ENCODE measurements around the gene C2orf78. TPM values are rescaled to one million over a fixed set of nuclear protein-coding genes. Genes with fewer than 3 reads are reported as not detected.

C2orf78 gene
- total RNA-seq, 1 donor from 2014 or later, result not detected

GRCh38 chr2:73828818-73829570, 45.0 kb downstream of the C2orf78 start, which contains the start of gene STAMBP:
Gene STAMBP (plus strand): TSS chr2:73828961. CDS start chr2:73830857, 1,896 bp downstream.
- ATAC-seq, result peak; percentile 99

GRCh38 chr2:73830871-73831401, 47.0 kb downstream of the C2orf78 start:
- intact Hi-C loops (cut with DNase I), result no loop called here
- no peak for DNase-seq (ENCODE audit: low spot score)
- no peak for ATAC-seq

More at GRCh38 chr2:73828818-73829570, 45.0 kb downstream of the C2orf78 start, which contains the start of gene STAMBP:
- intact Hi-C loops (cut with DNase I), result no loop called here
- DNase-seq (ENCODE audit: low spot score), result peak; percentile 98

GRCh38 chr2:73832930-73833329, 48.9 kb downstream of the C2orf78 start:
- intact Hi-C loops (cut with DNase I), result no loop called here
- no peak for ATAC-seq
- DNase-seq (ENCODE audit: low spot score), result no peak

- ATAC-seq (no peak), DNase-seq (ENCODE audit: low spot score) (no peak)
- intact Hi-C loops (cut with DNase I), result no loop called here
These were observed 52.4 kb downstream of the C2orf78 start for GRCh38 chr2:73836141-73836943.

- ATAC-seq, result no peak
- DNase-seq (ENCODE audit: low spot score), result no peak
- intact Hi-C loops (cut with DNase I), result no loop called here
These were observed 54.0 kb downstream of the C2orf78 start for GRCh38 chr2:73837847-73838585.

- DNase-seq (ENCODE audit: low spot score), result no peak
- intact Hi-C loops (cut with DNase I), result no loop called here
These were observed 55.0 kb downstream of the C2orf78 start for GRCh38 chr2:73838889-73839534.

GRCh38 chr2:73839653-73840411, 55.8 kb downstream of the C2orf78 start:
- intact Hi-C loops (cut with DNase I), result no loop called here
- no peak for DNase-seq (ENCODE audit: low spot score)
- no peak for ATAC-seq

More at GRCh38 chr2:73838889-73839534, 55.0 kb downstream of the C2orf78 start:
- ATAC-seq, result no peak

GRCh38 chr2:73841912-73842738, 58.1 kb downstream of the C2orf78 start:
- intact Hi-C loops (cut with DNase I), result no loop called here
- DNase-seq (ENCODE audit: low spot score) (no peak), ATAC-seq (no peak)

- no peak for DNase-seq (ENCODE audit: low spot score)
- ATAC-seq, result no peak
- intact Hi-C loops (cut with DNase I), result no loop called here
These were observed 58.7 kb downstream of the C2orf78 start for GRCh38 chr2:73842739-73843019.

GRCh38 chr2:73844087-73844486, 60.1 kb downstream of the C2orf78 start:
- intact Hi-C loops (cut with DNase I), result no loop called here
- ATAC-seq (no peak), DNase-seq (ENCODE audit: low spot score) (no peak)

- no peak for ATAC-seq
- intact Hi-C loops (cut with DNase I), result no loop called here
- DNase-seq (ENCODE audit: low spot score), result no peak
These were observed 66.0 kb downstream of the C2orf78 start for GRCh38 chr2:73850009-73850408.

- intact Hi-C loops (cut with DNase I), result no loop called here
- ATAC-seq (no peak), DNase-seq (ENCODE audit: low spot score) (no peak)
These were observed 67.3 kb downstream of the C2orf78 start for GRCh38 chr2:73851274-73851673.

- intact Hi-C loops (cut with DNase I), result no loop called here
- ATAC-seq (no peak), DNase-seq (ENCODE audit: low spot score) (no peak)
These were observed 68.0 kb downstream of the C2orf78 start for GRCh38 chr2:73852020-73852419.

GRCh38 chr2:73855526-73855925, 71.5 kb downstream of the C2orf78 start:
- intact Hi-C loops (cut with DNase I), result no loop called here
- no peak for ATAC-seq
- no peak for DNase-seq (ENCODE audit: low spot score)

GRCh38 chr2:73856214-73856613, 72.2 kb downstream of the C2orf78 start:
- ATAC-seq, result no peak
- intact Hi-C loops (cut with DNase I), result no loop called here
- DNase-seq (ENCODE audit: low spot score), result no peak

- intact Hi-C loops (cut with DNase I), result no loop called here
- DNase-seq (ENCODE audit: low spot score) (no peak), ATAC-seq (no peak)
These were observed 76.0 kb downstream of the C2orf78 start for GRCh38 chr2:73859721-73860586.

GRCh38 chr2:73862987-73863386, 79.0 kb downstream of the C2orf78 start:
- intact Hi-C loops (cut with DNase I), result no loop called here
- ATAC-seq, result no peak
- DNase-seq (ENCODE audit: low spot score), result no peak
